HEK293 (cell line): ENCODE measurements around the gene POLR3A.
A peak's percentile ranks its signal among the peaks of the same experiment; 100 is the strongest.

Experiments
- CTCF ChIA-PET: fragments of 350-600 bp; formaldehyde crosslinking; extraction: SDS; loops from one replicate; lab custom pipeline; 2021; ENCODE audit warnings: antibody characterized with exemption; lab: Yijun Ruan, JAX
- POLR2A ChIA-PET: fragments of 300-600 bp; formaldehyde crosslinking; extraction: SDS; loops from one replicate; lab custom pipeline; 2020; ENCODE audit warnings: antibody characterized with exemption, inconsistent platforms; lab: Yijun Ruan, JAX
- H3K27ac ChIP-seq: fragments of 200-500 bp; sonication (Bioruptor generic); 2 replicates; pipeline ENCODE4 v1.5.1; 2014; ENCODE audit warnings: low read depth, low read length, control low read depth, inconsistent platforms; ENCODE audit errors: extremely low read depth
- H3K36me3 ChIP-seq, 2 experiments: fragments of 200-500 bp in 1 of 2; sonication (Bioruptor generic) in 1 of 2; 1 replicate in 1 of 2; 2 replicates in 1 of 2; pipeline ENCODE4 v1.5.1; 2014 to 2017; ENCODE audit warnings: inconsistent platforms in 2 of 2, low read length in 2 of 2; ENCODE audit not compliant: control insufficient read depth in 2 of 2, insufficient read depth in 1 of 2
- H3K4me1 ChIP-seq: fragments of 200-500 bp; sonication (Bioruptor generic); 2 replicates; pipeline ENCODE4 v1.5.1; 2014; ENCODE audit warnings: mild to moderate bottlenecking, low read length, inconsistent platforms; ENCODE audit not compliant: control insufficient read depth, insufficient read depth
- H3K4me3 ChIP-seq: 2 replicates; pipeline ENCODE4 v1.5.1; 2011; ENCODE audit warnings: low read depth, mild to moderate bottlenecking, control low read depth, low read length, moderate library complexity
- H3K9me3 ChIP-seq: fragments of 200-500 bp; sonication (Bioruptor generic); 2 replicates; pipeline ENCODE4 v1.5.1; 2014; ENCODE audit warnings: low read depth, low read length, inconsistent platforms; ENCODE audit not compliant: control insufficient read depth, insufficient read depth
- KLF9 ChIP-seq: fragments of 450-650 bp; formaldehyde crosslinking; IDR thresholded peaks from 2 replicates; pipeline ENCODE4 v1.5.1; 2016; ENCODE audit warnings: missing biosample characterization, missing genetic modification characterization, low read depth
- MYNN ChIP-seq: fragments of 450-650 bp; formaldehyde crosslinking; IDR thresholded peaks from 2 replicates; pipeline ENCODE4 v1.5.1; 2016; ENCODE audit warnings: missing biosample characterization, missing genetic modification characterization, borderline replicate concordance
- MZF1 ChIP-seq: fragments of 450-650 bp; formaldehyde crosslinking; IDR thresholded peaks from 2 replicates; pipeline ENCODE4 v1.5.1; 2017; ENCODE audit warnings: missing biosample characterization, missing genetic modification characterization, borderline replicate concordance
- PBX3 ChIP-seq: sonication (generic); formaldehyde crosslinking; IDR thresholded peaks from 2 replicates; pipeline ENCODE4 v1.8.1; 2022; ENCODE audit warnings: mild to moderate bottlenecking, moderate library complexity, missing genetic modification reagents
- PRDM4 ChIP-seq: fragments of 450-650 bp; formaldehyde crosslinking; IDR thresholded peaks from 2 replicates; pipeline ENCODE4 v1.5.1; 2017; ENCODE audit warnings: missing biosample characterization, missing genetic modification characterization
- SCRT1 ChIP-seq: fragments of 450-650 bp; formaldehyde crosslinking; IDR thresholded peaks from 2 replicates; pipeline ENCODE4 v1.5.1; 2016; ENCODE audit warnings: missing biosample characterization, missing genetic modification characterization, borderline replicate concordance
- ZFP41 ChIP-seq: fragments of 450-650 bp; formaldehyde crosslinking; IDR thresholded peaks from 2 replicates; pipeline ENCODE4 v1.5.1; 2016; ENCODE audit warnings: missing biosample characterization, missing genetic modification characterization, borderline replicate concordance
- ZIC2 ChIP-seq: fragments of 450-650 bp; formaldehyde crosslinking; IDR thresholded peaks from 2 replicates; pipeline ENCODE4 v1.5.1; 2016; ENCODE audit warnings: missing biosample characterization, missing genetic modification characterization
- ZNF132 ChIP-seq: fragments of 450-650 bp; formaldehyde crosslinking; IDR thresholded peaks from 2 replicates; pipeline ENCODE4 v1.5.1; 2017; ENCODE audit warnings: missing biosample characterization, missing genetic modification characterization, borderline replicate concordance
- ZNF19 ChIP-seq: fragments of 450-650 bp; formaldehyde crosslinking; IDR thresholded peaks from 2 replicates; pipeline ENCODE4; 2016; ENCODE audit warnings: missing biosample characterization, missing genetic modification characterization, low read depth
- ZNF202 ChIP-seq: fragments of 450-650 bp; formaldehyde crosslinking; IDR thresholded peaks from 2 replicates; pipeline ENCODE4 v1.5.1; 2016; ENCODE audit warnings: missing biosample characterization, missing genetic modification characterization, borderline replicate concordance
- ZNF302 ChIP-seq: fragments of 450-650 bp; formaldehyde crosslinking; IDR thresholded peaks from 2 replicates; pipeline ENCODE4 v1.5.1; 2016; ENCODE audit warnings: missing biosample characterization, missing genetic modification characterization, low read depth
- ZNF350 ChIP-seq: fragments of 450-650 bp; formaldehyde crosslinking; IDR thresholded peaks from 2 replicates; pipeline ENCODE4 v1.5.0; 2017; ENCODE audit warnings: missing biosample characterization, mild to moderate bottlenecking, missing genetic modification characterization
- ZNF398 ChIP-seq: fragments of 450-650 bp; formaldehyde crosslinking; IDR thresholded peaks from 2 replicates; pipeline ENCODE4 v1.5.1; 2017; ENCODE audit warnings: missing biosample characterization, missing genetic modification characterization
- ZNF473 ChIP-seq: fragments of 450-650 bp; formaldehyde crosslinking; IDR thresholded peaks from 2 replicates; pipeline ENCODE4 v1.5.1; 2017; ENCODE audit warnings: missing biosample characterization, missing genetic modification characterization
- ZNF514 ChIP-seq: fragments of 450-650 bp; formaldehyde crosslinking; IDR thresholded peaks from 2 replicates; pipeline ENCODE4 v1.5.1; 2016; ENCODE audit warnings: missing biosample characterization, missing genetic modification characterization
- ZNF530 ChIP-seq: fragments of 450-650 bp; formaldehyde crosslinking; IDR thresholded peaks from 2 replicates; pipeline ENCODE4 v1.5.1; 2016; ENCODE audit warnings: low read depth, missing biosample characterization, missing genetic modification characterization
- ZNF560 ChIP-seq: fragments of 450-650 bp; formaldehyde crosslinking; IDR thresholded peaks from 2 replicates; pipeline ENCODE4 v1.5.1; 2017; ENCODE audit warnings: missing biosample characterization, missing genetic modification characterization, borderline replicate concordance
- ZNF600 ChIP-seq: fragments of 450-650 bp; formaldehyde crosslinking; IDR thresholded peaks from 2 replicates; pipeline ENCODE4 v1.5.1; 2016; ENCODE audit warnings: missing biosample characterization, missing genetic modification characterization
- ZNF629 ChIP-seq: fragments of 450-650 bp; formaldehyde crosslinking; IDR thresholded peaks from 2 replicates; pipeline ENCODE4 v1.5.1; 2017; ENCODE audit warnings: missing biosample characterization, missing genetic modification characterization
- ZNF660 ChIP-seq: fragments of 450-650 bp; IDR thresholded peaks from 2 replicates; pipeline ENCODE4 v1.5.1; 2018; ENCODE audit warnings: missing biosample characterization, mild to moderate bottlenecking, missing genetic modification characterization
- ZNF692 ChIP-seq: fragments of 450-650 bp; formaldehyde crosslinking; IDR thresholded peaks from 2 replicates; pipeline ENCODE4 v1.5.1; 2016; ENCODE audit warnings: missing biosample characterization, missing genetic modification characterization
- ZNF747 ChIP-seq: fragments of 450-650 bp; formaldehyde crosslinking; IDR thresholded peaks from 2 replicates; pipeline ENCODE4 v1.5.1; 2016; ENCODE audit warnings: missing biosample characterization, missing genetic modification characterization
- ZNF791 ChIP-seq: fragments of 450-650 bp; formaldehyde crosslinking; IDR thresholded peaks from 2 replicates; pipeline ENCODE4 v1.5.1; 2016; ENCODE audit warnings: missing biosample characterization, missing genetic modification characterization
- ZNF837 ChIP-seq: fragments of 450-650 bp; formaldehyde crosslinking; IDR thresholded peaks from 2 replicates; pipeline ENCODE4 v1.5.1; 2016; ENCODE audit warnings: missing biosample characterization, missing genetic modification characterization

Gene POLR3A

GRCh38 chr10:78013564-78013963, 15.8 kb downstream of the POLR3A start:
- TF ChIP-seq ZFP41 (no peak), ZNF302 (tag by site-specific recombination) (no peak), ZNF560 (tag by site-specific recombination) (no peak), ZNF473 (no peak), PRDM4 (tag by site-specific recombination) (no peak), ZNF791 (tag by site-specific recombination) (no peak), ZNF692 (tag by site-specific recombination) (no peak), PBX3 (no peak), ZNF600 (tag by site-specific recombination) (no peak), MZF1 (tag by site-specific recombination) (no peak), ZNF629 (tag by site-specific recombination) (no peak), ZNF202 (tag by site-specific recombination) (no peak), KLF9 (tag by site-specific recombination) (no peak), ZNF398 (tag by site-specific recombination) (no peak), SCRT1 (no peak), ZNF747 (tag by site-specific recombination) (no peak), ZNF530 (no peak), ZNF350 (tag by site-specific recombination) (no peak), ZNF837 (tag by site-specific recombination) (no peak), ZNF132 (tag by site-specific recombination) (no peak)
- no peak overlapping the region for H3K27ac ChIP-seq
- no peak overlapping the region for H3K4me3 ChIP-seq
- ChIA-PET CTCF (interaction anchor here (0.5 to 1.2 kb wide), 2 partner anchors 15 to 34 kb away, joined by 3 read pairs; no protein-coding TSS in a partner anchor), POLR2A (no interaction called here)
- no peaks in the 10 kb centered on the region for H3K9me3 ChIP-seq
- H3K4me1 ChIP-seq: no peaks in the 10 kb centered on the region
- H3K36me3 ChIP-seq: peaks cover 66 to 97% of the 10 kb centered on the region in 2 experiments

GRCh38 chr10:78011065-78011464, 18.2 kb downstream of the POLR3A start:
- peaks cover 61 to 94% of the 10 kb centered on the region in 2 experiments for H3K36me3 ChIP-seq
- no peak overlapping the region for H3K27ac ChIP-seq
- no peak overlapping the region for H3K4me3 ChIP-seq
- no peaks in the 10 kb centered on the region for H3K4me1 ChIP-seq
- CTCF ChIA-PET: no interaction called here
- POLR2A ChIA-PET: no interaction called here
- H3K9me3 ChIP-seq: no peaks in the 10 kb centered on the region
- no peak for TF ChIP-seq ZNF132 (tag by site-specific recombination)
- TF ChIP-seq ZNF514 (tag by site-specific recombination): no peak
- TF ChIP-seq ZNF19 (tag by site-specific recombination): no peak
- no peak for TF ChIP-seq ZIC2 (tag by site-specific recombination)
- peak; percentile 98 for TF ChIP-seq ZNF660 (tag by site-specific recombination)
- no peak for TF ChIP-seq MYNN
